SK-N-SH (cell line): ENCODE data around the gene CST9. TPM values are rescaled to one million over a fixed set of nuclear protein-coding genes. Genes with fewer than 3 reads are reported as not detected.

ENCODE experiments used
- CTCF ChIA-PET: fragments of 300-600, 350-600 bp; formaldehyde crosslinking; extraction: SDS; loops from one replicate; lab custom pipeline; 2021; lab: Yijun Ruan, JAX
- POLR2A ChIA-PET: fragments of 350-600 bp; sonication (Branson Sonifier 250); formaldehyde crosslinking; extraction: SDS; loops from one replicate; lab custom pipeline; 2020; ENCODE audit warnings: antibody characterized with exemption, inconsistent platforms; lab: Yijun Ruan, JAX
- DNase-seq: peaks from one replicate; pipeline ENCODE4 v3.0.0; 2012
- H2AFZ ChIP-seq: fragments of 200-600 bp; sonication (generic); 2 replicates; pipeline ENCODE4 v1.8.1; 2016; ENCODE audit warnings: antibody characterized with exemption, mild to moderate bottlenecking, low read depth
- H3F3A ChIP-seq: fragments of 200-600 bp; sonication (generic); replicated peaks from 2 replicates; pipeline ENCODE3; 2016; ENCODE audit warnings: antibody characterized with exemption, mild to moderate bottlenecking; ENCODE audit not compliant: insufficient read depth
- H3K27ac ChIP-seq, 2 experiments: fragments of 200-500 bp in 1 of 2; fragments of 200-600 bp in 1 of 2; sonication (Bioruptor generic) in 1 of 2; sonication (generic), shearing (Covaris generic) in 1 of 2; 2 replicates each; pipeline versions ENCODE4 v1.5.1 to v1.6.1; 2014 to 2016; ENCODE audit warnings: low read depth in 2 of 2, inconsistent platforms in 1 of 2, low read length in 1 of 2, mild to moderate bottlenecking in 1 of 2, mixed read lengths in 1 of 2
- H3K27me3 ChIP-seq: fragments of 200-600 bp; sonication (generic), shearing (Covaris generic); 2 replicates; pipeline ENCODE4 v1.6.1; 2016; ENCODE audit warnings: mixed run types; ENCODE audit not compliant: insufficient read depth
- H3K36me3 ChIP-seq, 2 experiments: fragments of 200-500 bp in 1 of 2; fragments of 200-600 bp in 1 of 2; sonication (Bioruptor generic) in 1 of 2; sonication (generic) in 1 of 2; replicated peaks in 1 of 2; 2 replicates each; pipeline versions ENCODE3 to v1.5.1; 2014 to 2016; ENCODE audit warnings: low read length in 1 of 2, mild to moderate bottlenecking in 1 of 2; ENCODE audit not compliant: insufficient read depth in 2 of 2, control insufficient read depth in 1 of 2
- H3K4me1 ChIP-seq, 2 experiments: fragments of 200-500 bp in 1 of 2; fragments of 200-600 bp in 1 of 2; sonication (Bioruptor generic) in 1 of 2; sonication (generic), shearing (Covaris generic) in 1 of 2; 2 replicates each; pipeline versions ENCODE4 v1.5.1 to v1.6.1; 2014 to 2016; ENCODE audit warnings: low read depth in 1 of 2, low read length in 1 of 2, mixed run types in 1 of 2; ENCODE audit not compliant: insufficient read depth in 2 of 2, control insufficient read depth in 1 of 2
- H3K4me2 ChIP-seq: fragments of 200-600 bp; sonication (generic), shearing (Covaris generic); 2 replicates; pipeline ENCODE4 v1.6.1; 2017; ENCODE audit warnings: mixed run types
- H3K4me3 ChIP-seq, 2 experiments: fragments of 200-500 bp in 1 of 2; fragments of 200-600 bp in 1 of 2; sonication (Bioruptor generic) in 1 of 2; sonication (generic), shearing (Covaris generic) in 1 of 2; 2 replicates each; pipeline versions ENCODE4 v1.5.1 to v1.8.1; 2014 to 2016; ENCODE audit warnings: low read depth in 2 of 2, inconsistent platforms in 1 of 2, low read length in 1 of 2, mild to moderate bottlenecking in 1 of 2, mixed read lengths in 1 of 2, moderate library complexity in 1 of 2
- H3K79me2 ChIP-seq: fragments of 200-600 bp; sonication (generic); 2 replicates; pipeline ENCODE4 v1.8.1; 2017; ENCODE audit warnings: mild to moderate bottlenecking; ENCODE audit not compliant: insufficient read depth
- H3K9ac ChIP-seq: fragments of 200-600 bp; sonication (generic); 2 replicates; pipeline ENCODE4 v1.6.1; 2017; ENCODE audit warnings: mixed run types
- H3K9me2 ChIP-seq: fragments of 200-600 bp; sonication (generic); 2 replicates; pipeline ENCODE4 v1.6.1; 2017; ENCODE audit warnings: mixed run types
- H3K9me3 ChIP-seq: fragments of 200-600 bp; sonication (generic); 2 replicates; pipeline ENCODE4 v1.6.1; 2017; ENCODE audit warnings: mixed run types, mild to moderate bottlenecking, moderate library complexity
- H4K20me1 ChIP-seq: fragments of 200-600 bp; sonication (generic); 2 replicates; pipeline ENCODE4 v1.6.1; 2017; ENCODE audit warnings: mild to moderate bottlenecking, mixed run types; ENCODE audit not compliant: insufficient read depth
- CHD2 ChIP-seq: fragments of 150-350 bp; IDR thresholded peaks from 2 replicates; pipeline ENCODE4 v1.6.1; 2018; ENCODE audit warnings: low read length; ENCODE audit not compliant: partially characterized antibody
- CTCF ChIP-seq: fragments of 200-600 bp; sonication (generic); IDR thresholded peaks from 2 replicates; pipeline ENCODE4 v1.6.1; 2017; ENCODE audit warnings: antibody characterized with exemption, mild to moderate bottlenecking, moderate library complexity
- FOSL2 ChIP-seq: IDR thresholded peaks from 2 replicates; pipeline ENCODE4 v1.4.0; 2012; ENCODE audit warnings: low read depth, mild to moderate bottlenecking, moderate library complexity, borderline replicate concordance
- FOXM1 ChIP-seq: IDR thresholded peaks from 2 replicates; pipeline ENCODE4 v1.4.0; 2012; ENCODE audit warnings: low read depth, mild to moderate bottlenecking
- IRF3 ChIP-seq: fragments of 150-350 bp; IDR thresholded peaks from 2 replicates; pipeline ENCODE4 v1.6.1; 2016; ENCODE audit warnings: mild to moderate bottlenecking, low read depth, low read length
- JUND ChIP-seq: IDR thresholded peaks from 2 replicates; pipeline ENCODE4 v1.4.0; 2012
- MAX ChIP-seq: IDR thresholded peaks from 2 replicates; pipeline ENCODE4 v1.4.0; 2012; ENCODE audit warnings: low read depth
- MXI1 ChIP-seq: IDR thresholded peaks from 2 replicates; pipeline ENCODE4 v1.6.1; 2012; ENCODE audit warnings: mild to moderate bottlenecking, low read depth, low read length, improper control_type of control experiment
- RXRA ChIP-seq: IDR thresholded peaks from 2 replicates; pipeline ENCODE4 v1.4.0; 2012; ENCODE audit warnings: low read depth, mild to moderate bottlenecking, borderline replicate concordance
- SIN3A ChIP-seq: IDR thresholded peaks from 2 replicates; pipeline ENCODE4 v1.6.1; 2012; ENCODE audit warnings: low read depth, mild to moderate bottlenecking, low read length, moderate library complexity, borderline replicate concordance
- TAF1 ChIP-seq: IDR thresholded peaks from 2 replicates; pipeline ENCODE4 v1.6.1; 2012; ENCODE audit warnings: low read depth, mild to moderate bottlenecking, low read length, moderate library complexity, borderline replicate concordance
- TEAD4 ChIP-seq: IDR thresholded peaks from 2 replicates; pipeline ENCODE4 v1.4.0; 2012; ENCODE audit warnings: mild to moderate bottlenecking, borderline replicate concordance; ENCODE audit not compliant: insufficient read depth
- WGBS: methylation state at CpG from one replicate; pipeline ENCODE4 v1.1.6; 2017; ENCODE audit warnings: low lambda C conversion rate; 5-methylcytosine and 5-hydroxymethylcytosine counted together
- polyA plus RNA-seq, 3 experiments: library from polyadenylated mRNA; depleted of rRNA; stranded (reverse); fragments of >200 nt; gene quantifications; 2 replicates each; pipeline ENCODE4 v1.2.3, GENCODE V29; 2012

CST9 gene
- polyA plus RNA-seq, 1 of the 3 experiments (the other 2 are of a cell fraction): not detected

- H3K4me2 ChIP-seq: no peak overlapping the region
- ChIA-PET POLR2A (no interaction called here), CTCF (interaction anchor here (0.7 kb wide), 1 partner anchor 23 kb away, joined by 3 read pairs; no protein-coding TSS in a partner anchor)
- no peaks in the 10 kb centered on the region for H3K27me3 ChIP-seq
- no peaks in the 10 kb centered on the region for H3K36me3 ChIP-seq
- H3K27ac ChIP-seq: no peak overlapping the region
- no peaks in the 10 kb centered on the region for H3K9me2 ChIP-seq
- TF ChIP-seq FOXM1 (no peak), MXI1 (no peak), RXRA (no peak), IRF3 (no peak), TEAD4 (no peak), CHD2 (no peak), CTCF (no peak), MAX (no peak), TAF1 (no peak), FOSL2 (no peak)
- H3F3A ChIP-seq: no peaks in the 10 kb centered on the region
- no peaks in the 10 kb centered on the region for H4K20me1 ChIP-seq
- no peak for DNase-seq
- H3K79me2 ChIP-seq: no peaks in the 10 kb centered on the region
- peaks cover 0 to 5% of the 10 kb centered on the region in 2 experiments; a peak in 2 of 4 replicates for H3K4me1 ChIP-seq
- no peak overlapping the region for H2AFZ ChIP-seq
- H3K9ac ChIP-seq: no peak overlapping the region
- H3K9me3 ChIP-seq: no peaks in the 10 kb centered on the region
- H3K4me3 ChIP-seq: no peak overlapping the region
- 33% methylated on average over 1 of the region's 1 CpG for whole genome bisulfite sequencing
Measured at GRCh38 chr20:23645575-23645974, 39.9 kb upstream of the CST9 start.

- Histone ChIP-seq H3K9me3 (no peaks in the 10 kb centered on the region), H3F3A (no peaks in the 10 kb centered on the region), H3K27ac (no peak overlapping the region), H3K9me2 (no peaks in the 10 kb centered on the region), H3K36me3 (no peaks in the 10 kb centered on the region), H2AFZ (no peak overlapping the region), H3K9ac (no peak overlapping the region), H3K4me1 (peaks cover 0 to 5% of the 10 kb centered on the region in 2 experiments; a peak in 2 of 4 replicates), H3K4me2 (no peak overlapping the region), H3K4me3 (no peak overlapping the region), H4K20me1 (no peaks in the 10 kb centered on the region), H3K27me3 (no peaks in the 10 kb centered on the region), H3K79me2 (no peaks in the 10 kb centered on the region)
- POLR2A ChIA-PET: no interaction called here
- no peak for DNase-seq
- no peak for TF ChIP-seq JUND
- no peak for TF ChIP-seq SIN3A
- TF ChIP-seq CHD2: no peak
- TF ChIP-seq RXRA: no peak
- CTCF ChIA-PET: no interaction called here
- 91% methylated on average over 7 of the region's 7 CpGs for WGBS
Measured at GRCh38 chr20:23644164-23644563, 38.4 kb upstream of the CST9 start.
